Endothelial cell (in vitro differentiated cells): ENCODE data around the gene OR1C1. TPM values are rescaled to one million over a fixed set of nuclear protein-coding genes. Genes with fewer than 3 reads are reported as not detected.
"Not testable (repeated sequence)": the region's sequence is repeated elsewhere in the genome, so short reads cannot be mapped to it uniquely, and the experiment has no call there.

ENCODE experiments used
- DNase-seq: peaks from one replicate; pipeline ENCODE4 v3.0.0; 2021; ENCODE audit warnings: low spot score
- H3K27ac Mint-ChIP-seq: one replicate; pipeline ENCODE4 v1.8.0; 2021; ENCODE audit warnings: mixed read lengths, inconsistent platforms; ENCODE audit not compliant: unreplicated experiment
- H3K27me3 Mint-ChIP-seq: one replicate; pipeline ENCODE4 v1.8.0; 2021; ENCODE audit warnings: mild to moderate bottlenecking, moderate library complexity, mixed read lengths, inconsistent platforms; ENCODE audit not compliant: unreplicated experiment
- H3K36me3 Mint-ChIP-seq: one replicate; pipeline ENCODE4 v1.8.0; 2021; ENCODE audit warnings: mild to moderate bottlenecking, low read depth, mixed read lengths, inconsistent platforms; ENCODE audit not compliant: unreplicated experiment
- H3K4me1 Mint-ChIP-seq: one replicate; pipeline ENCODE4 v1.8.0; 2021; ENCODE audit warnings: mild to moderate bottlenecking, mixed read lengths, inconsistent platforms; ENCODE audit not compliant: unreplicated experiment
- H3K4me3 Mint-ChIP-seq: one replicate; pipeline ENCODE4 v1.8.0; 2021; ENCODE audit warnings: mild to moderate bottlenecking, mixed read lengths, inconsistent platforms; ENCODE audit not compliant: unreplicated experiment
- H3K9me3 Mint-ChIP-seq: one replicate; pipeline ENCODE4 v1.8.0; 2021; ENCODE audit warnings: mixed read lengths, inconsistent platforms; ENCODE audit not compliant: unreplicated experiment
- long read RNA-seq: library from polyadenylated mRNA; unstranded; transcript quantifications from one replicate; pipeline ENCODE4 v2.0.0, GENCODE V29; 2020; ENCODE audit not compliant: unreplicated experiment
- total RNA-seq: library from RNA; stranded (reverse); fragmentation: NEBNext Ultra II Directional; extraction: Animal tissue kit (Norgen Biotek cat#: 25700); gene quantifications from one replicate; pipeline ENCODE4 v1.2.1, GENCODE V29; 2021; ENCODE audit not compliant: unreplicated experiment
- TF ChIP-seq, protein P1 (sequence below): fragments of 200-600 bp; sonication (generic); IDR thresholded peaks from one replicate; pipeline ENCODE4 v1.5.0; 2021; ENCODE audit warnings: antibody characterized with exemption; ENCODE audit not compliant: unreplicated experiment

OR1C1 gene, protein sequence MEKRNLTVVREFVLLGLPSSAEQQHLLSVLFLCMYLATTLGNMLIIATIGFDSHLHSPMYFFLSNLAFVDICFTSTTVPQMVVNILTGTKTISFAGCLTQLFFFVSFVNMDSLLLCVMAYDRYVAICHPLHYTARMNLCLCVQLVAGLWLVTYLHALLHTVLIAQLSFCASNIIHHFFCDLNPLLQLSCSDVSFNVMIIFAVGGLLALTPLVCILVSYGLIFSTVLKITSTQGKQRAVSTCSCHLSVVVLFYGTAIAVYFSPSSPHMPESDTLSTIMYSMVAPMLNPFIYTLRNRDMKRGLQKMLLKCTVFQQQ
- total RNA-seq: not detected
- long read RNA-seq: 0 reads

DNA sequence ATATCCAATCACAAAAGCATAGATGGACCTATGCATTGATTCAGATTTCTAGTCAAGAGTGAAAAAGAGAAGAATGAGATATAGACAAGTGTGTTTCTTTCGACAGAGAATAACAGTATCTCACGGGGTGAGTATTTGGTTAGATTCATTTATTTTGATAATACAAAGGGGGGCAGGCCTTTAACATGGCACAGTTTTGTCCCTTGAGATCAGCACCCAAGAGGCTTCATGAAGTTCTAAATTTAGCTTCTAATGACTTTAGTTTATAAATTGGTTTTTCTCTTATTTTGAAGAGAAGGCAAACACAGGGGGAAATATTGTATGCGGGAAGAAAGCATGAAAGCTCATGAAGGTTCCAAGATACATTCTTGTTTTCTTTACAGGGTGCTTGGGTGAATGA, at the start of gene OR1C1:
Gene OR1C1, minus strand, starts transcription at position 101 of the 400 bp plus-strand sequence. CDS start 2,150 bp downstream, outside the sequence.
- no peak within 1 kb of the TSS for H3K27ac Mint-ChIP-seq
- no peak for DNase-seq
- H3K27me3 Mint-ChIP-seq: no peaks in the 10 kb centered on the region
- TF ChIP-seq, protein P1, sequence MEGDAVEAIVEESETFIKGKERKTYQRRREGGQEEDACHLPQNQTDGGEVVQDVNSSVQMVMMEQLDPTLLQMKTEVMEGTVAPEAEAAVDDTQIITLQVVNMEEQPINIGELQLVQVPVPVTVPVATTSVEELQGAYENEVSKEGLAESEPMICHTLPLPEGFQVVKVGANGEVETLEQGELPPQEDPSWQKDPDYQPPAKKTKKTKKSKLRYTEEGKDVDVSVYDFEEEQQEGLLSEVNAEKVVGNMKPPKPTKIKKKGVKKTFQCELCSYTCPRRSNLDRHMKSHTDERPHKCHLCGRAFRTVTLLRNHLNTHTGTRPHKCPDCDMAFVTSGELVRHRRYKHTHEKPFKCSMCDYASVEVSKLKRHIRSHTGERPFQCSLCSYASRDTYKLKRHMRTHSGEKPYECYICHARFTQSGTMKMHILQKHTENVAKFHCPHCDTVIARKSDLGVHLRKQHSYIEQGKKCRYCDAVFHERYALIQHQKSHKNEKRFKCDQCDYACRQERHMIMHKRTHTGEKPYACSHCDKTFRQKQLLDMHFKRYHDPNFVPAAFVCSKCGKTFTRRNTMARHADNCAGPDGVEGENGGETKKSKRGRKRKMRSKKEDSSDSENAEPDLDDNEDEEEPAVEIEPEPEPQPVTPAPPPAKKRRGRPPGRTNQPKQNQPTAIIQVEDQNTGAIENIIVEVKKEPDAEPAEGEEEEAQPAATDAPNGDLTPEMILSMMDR: no peak
- H3K4me3 Mint-ChIP-seq: no peak within 1 kb of the TSS
- H3K9me3 Mint-ChIP-seq: peaks cover 6% of the 10 kb centered on the region
- H3K4me1 Mint-ChIP-seq: no peaks in the 10 kb centered on the region
- H3K36me3 Mint-ChIP-seq: no peaks in the 10 kb centered on the region

DNA sequence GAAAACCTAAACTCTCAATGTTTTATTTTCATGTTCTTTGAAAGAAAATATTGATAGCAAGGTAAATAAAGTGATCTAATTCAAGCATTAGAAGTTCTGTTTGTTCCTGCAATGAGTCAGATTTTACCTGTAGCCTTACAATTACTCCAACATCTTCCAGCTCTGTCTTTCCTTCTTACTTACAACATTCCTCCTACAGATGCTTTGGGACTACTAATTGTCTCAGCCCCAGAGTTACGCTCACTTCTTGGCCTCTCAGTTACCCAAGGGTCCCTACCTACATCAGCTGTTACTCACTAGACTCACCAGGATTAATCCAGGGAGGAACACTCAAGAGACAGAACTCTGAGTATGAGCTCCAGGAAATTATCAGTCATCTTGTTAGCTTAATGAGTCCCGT, 37.2 kb upstream of the OR1C1 start:
- H3K4me3 Mint-ChIP-seq: no peak overlapping the region

DNA sequence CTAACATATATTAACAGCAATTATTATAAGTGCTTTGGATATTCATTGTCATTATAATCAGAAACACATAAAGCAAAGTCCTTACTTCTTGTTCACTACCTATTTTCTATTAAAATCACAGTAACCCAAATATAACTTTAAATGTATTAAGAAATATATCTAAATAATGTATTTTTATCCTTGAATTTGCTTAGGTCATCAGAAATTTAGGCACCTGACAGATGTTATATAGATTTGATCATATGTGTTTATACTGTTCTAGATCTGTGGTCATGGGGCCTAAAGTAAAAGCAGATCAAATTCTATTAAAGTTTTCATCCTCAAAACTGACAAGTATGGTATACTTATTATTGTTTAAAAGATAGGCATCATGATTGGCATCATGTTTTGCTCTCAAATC, 9.2 kb upstream of the OR1C1 start:
- H3K9me3 Mint-ChIP-seq: no peaks in the 10 kb centered on the region

More for the DNA sequence above, 37.2 kb upstream of the OR1C1 start:
- no peak overlapping the region for H3K27ac Mint-ChIP-seq
- H3K4me1 Mint-ChIP-seq: no peaks in the 10 kb centered on the region
- TF ChIP-seq, protein P1: no peak
- H3K9me3 Mint-ChIP-seq: no peaks in the 10 kb centered on the region
- peaks cover 3% of the 10 kb centered on the region for H3K27me3 Mint-ChIP-seq
- DNase-seq: no peak
- no peaks in the 10 kb centered on the region for H3K36me3 Mint-ChIP-seq

DNA sequence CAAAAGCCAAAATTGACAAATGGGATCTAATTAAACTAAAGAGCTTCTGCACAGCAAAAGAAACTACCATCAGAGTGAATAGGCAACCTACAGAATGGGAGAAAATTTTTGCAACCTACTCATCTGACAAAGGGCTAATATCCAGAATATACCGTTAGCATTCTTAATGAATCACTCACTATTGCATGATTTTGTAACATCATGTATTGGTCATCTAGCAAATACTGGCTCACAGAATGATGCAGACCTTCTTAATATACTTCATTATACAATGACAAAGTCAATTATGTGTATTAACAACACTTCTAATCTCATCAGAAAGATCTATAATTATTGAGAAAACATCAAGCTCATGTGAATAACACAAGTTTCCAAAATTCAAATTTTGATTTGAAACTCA, 6.0 kb downstream of the OR1C1 start:
- H3K36me3 Mint-ChIP-seq, H3K9me3 Mint-ChIP-seq, H3K27ac Mint-ChIP-seq, DNase-seq, H3K4me3 Mint-ChIP-seq, H3K27me3 Mint-ChIP-seq, H3K4me1 Mint-ChIP-seq: not testable (repeated sequence)

More for the DNA sequence above, 9.2 kb upstream of the OR1C1 start:
- H3K36me3 Mint-ChIP-seq: no peaks in the 10 kb centered on the region
- TF ChIP-seq, protein P1: no peak
- no peaks in the 10 kb centered on the region for H3K4me1 Mint-ChIP-seq
- no peak for DNase-seq
- no peak overlapping the region for H3K27ac Mint-ChIP-seq
- H3K4me3 Mint-ChIP-seq: no peak overlapping the region
- H3K27me3 Mint-ChIP-seq: no peaks in the 10 kb centered on the region

DNA sequence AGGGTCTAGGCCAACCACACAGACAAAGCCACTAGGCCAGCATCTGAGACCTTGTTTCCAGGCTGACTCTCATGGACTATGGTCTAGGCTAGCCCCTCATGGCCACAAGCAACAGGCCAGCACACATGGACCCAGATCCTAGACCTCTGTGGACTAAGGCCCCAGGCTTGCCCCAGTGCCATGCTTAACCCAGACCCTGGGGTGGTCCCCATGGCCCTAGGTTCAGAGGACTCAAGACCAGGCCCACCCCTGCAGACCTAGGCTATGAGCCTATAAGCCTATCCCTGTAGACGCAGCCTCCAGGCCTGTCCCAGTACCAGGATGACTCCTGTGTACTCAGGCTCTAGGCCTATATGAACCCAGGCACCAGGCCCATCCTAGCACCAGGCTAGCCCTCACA, 10.5 kb downstream of the OR1C1 start:
- Mint-ChIP-seq H3K27ac (no peak overlapping the region), H3K4me1 (no peaks in the 10 kb centered on the region), H3K27me3 (no peaks in the 10 kb centered on the region), H3K9me3 (no peaks in the 10 kb centered on the region), H3K36me3 (no peaks in the 10 kb centered on the region), H3K4me3 (no peak overlapping the region)
- no peak for DNase-seq
- TF ChIP-seq, protein P1: no peak
